DMS 273 (cell line): ENCODE data around the gene SHISA7.

Source experiments
- DNase-seq: peaks from one replicate; lab custom pipeline; 2025; ENCODE audit not compliant: unreplicated experiment; lab: John Stamatoyannopoulos, UW

The SHISA7 gene

DNA sequence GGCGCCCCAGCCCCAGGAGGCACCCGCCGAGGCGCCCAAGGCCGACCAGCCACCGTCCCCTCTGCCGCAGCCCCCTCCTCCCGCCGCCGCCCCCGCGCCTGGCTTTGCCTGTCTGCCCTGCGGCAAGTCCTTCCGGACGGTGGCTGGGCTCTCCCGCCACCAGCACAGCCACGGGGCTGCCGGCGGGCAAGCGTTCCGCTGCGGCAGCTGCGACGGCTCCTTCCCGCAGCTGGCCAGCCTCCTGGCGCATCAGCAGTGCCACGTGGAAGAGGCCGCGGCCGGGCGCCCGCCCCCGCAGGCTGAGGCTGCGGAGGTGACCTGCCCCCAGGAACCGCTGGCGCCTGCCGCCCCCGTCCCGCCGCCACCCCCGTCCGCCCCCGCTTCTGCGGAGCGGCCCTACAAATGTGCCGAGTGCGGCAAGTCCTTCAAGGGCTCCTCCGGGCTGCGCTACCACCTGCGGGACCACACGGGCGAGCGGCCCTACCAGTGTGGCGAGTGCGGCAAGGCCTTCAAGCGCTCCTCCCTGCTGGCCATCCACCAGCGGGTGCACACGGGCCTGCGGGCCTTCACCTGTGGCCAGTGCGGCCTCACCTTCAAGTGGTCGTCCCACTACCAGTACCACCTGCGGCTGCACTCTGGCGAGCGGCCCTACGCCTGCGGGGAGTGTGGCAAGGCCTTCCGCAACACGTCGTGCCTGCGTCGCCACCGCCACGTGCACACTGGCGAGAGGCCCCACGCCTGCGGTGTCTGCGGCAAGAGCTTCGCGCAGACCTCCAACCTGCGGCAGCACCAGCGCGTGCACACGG, 39.3 kb upstream of the SHISA7 start:
- no peak for DNase-seq

DNA sequence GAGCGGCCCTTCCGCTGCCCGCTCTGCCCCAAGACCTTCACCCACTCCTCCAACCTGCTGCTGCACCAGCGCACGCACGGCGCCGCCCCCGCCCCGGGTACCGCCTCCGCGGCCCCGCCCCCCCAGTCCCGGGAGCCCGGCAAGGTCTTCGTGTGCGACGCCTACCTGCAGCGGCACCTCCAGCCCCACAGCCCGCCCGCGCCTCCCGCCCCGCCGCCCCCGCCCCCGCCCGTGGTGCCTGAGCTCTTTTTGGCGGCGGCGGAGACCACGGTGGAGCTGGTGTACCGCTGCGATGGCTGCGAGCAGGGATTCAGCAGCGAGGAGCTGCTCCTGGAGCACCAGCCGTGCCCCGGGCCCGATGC, 38.7 kb upstream of the SHISA7 start:
- no peak for DNase-seq

DNA sequence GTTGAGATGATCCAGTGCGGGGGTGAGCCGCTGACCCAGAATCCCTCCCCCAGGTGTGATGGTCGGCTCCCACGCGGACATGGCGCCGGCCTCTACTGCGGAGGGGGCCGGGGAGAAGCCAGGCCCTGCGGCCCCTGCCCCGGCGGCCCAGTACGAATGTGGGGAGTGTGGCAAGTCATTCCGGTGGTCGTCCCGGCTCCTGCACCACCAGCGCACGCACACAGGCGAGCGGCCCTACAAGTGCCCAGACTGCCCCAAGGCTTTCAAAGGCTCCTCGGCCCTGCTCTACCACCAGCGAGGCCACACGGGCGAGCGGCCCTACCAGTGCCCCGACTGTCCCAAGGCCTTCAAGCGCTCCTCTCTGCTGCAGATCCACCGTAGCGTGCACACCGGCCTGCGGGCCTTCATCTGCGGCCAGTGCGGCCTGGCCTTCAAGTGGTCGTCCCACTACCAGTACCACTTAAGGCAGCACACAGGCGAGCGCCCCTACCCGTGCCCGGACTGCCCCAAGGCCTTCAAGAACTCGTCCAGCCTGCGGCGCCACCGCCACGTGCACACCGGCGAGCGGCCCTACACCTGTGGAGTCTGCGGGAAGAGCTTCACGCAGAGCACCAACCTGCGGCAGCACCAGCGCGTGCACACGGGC, 38.2 kb upstream of the SHISA7 start:
- DNase-seq, result no peak

DNA sequence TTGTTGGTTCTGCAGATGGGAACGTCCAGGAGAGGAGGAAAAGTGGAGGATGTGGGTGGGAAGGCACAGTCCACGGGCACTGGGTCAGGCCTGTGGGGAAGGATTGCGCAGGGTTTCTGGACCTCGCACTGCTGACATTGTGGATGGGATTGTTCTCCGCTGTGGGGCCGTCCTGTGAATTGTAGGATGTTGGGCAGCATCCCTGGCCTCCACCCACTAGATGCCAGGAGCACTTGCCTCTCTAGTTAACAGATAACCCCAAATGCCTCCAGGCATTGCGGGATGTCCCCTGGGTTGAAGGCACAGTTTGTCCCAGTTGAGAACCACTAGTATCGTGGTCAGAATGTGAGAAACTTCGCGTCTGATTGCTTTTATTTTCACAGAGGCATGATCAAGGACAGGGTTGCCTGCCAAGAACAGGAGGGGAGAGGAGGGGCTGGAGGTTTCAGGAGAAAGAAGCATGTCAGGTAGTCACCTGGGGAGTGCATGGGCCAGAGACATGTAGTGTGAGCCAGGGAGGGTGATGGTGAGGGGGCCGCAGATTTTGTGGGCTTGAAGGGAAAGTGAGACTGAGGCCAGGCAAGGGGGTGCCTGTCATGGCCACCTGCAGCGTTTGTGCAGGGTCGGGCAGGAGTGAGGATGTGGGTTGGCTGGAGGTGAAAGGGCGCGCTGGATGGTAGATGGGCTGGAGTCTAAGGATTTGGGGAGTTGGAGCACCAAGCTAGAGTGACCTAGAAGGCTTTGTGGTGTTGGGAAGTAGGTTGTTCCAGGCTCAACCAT, 36.5 kb upstream of the SHISA7 start:
- no peak for DNase-seq

DNA sequence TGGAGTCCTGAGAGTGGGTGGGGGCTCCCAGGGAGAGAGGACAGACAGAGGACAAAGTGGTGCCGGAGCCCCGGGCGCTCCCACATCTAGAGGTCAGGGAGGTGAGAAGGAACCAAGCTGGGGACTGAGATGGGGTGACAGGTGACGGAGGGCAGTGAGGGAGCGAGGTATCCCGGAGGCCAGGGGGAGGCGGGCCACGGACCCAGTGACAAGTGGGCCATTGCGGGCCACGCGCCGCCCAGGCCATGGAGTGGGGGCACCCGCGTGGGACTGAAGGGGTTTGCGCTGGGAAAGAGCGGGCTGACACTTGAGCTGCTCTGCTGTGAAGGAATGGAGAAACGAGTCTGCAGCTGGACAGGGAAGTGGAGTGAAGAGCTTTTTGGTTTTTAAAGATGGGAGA, 35.9 kb upstream of the SHISA7 start:
- no peak for DNase-seq

DNA sequence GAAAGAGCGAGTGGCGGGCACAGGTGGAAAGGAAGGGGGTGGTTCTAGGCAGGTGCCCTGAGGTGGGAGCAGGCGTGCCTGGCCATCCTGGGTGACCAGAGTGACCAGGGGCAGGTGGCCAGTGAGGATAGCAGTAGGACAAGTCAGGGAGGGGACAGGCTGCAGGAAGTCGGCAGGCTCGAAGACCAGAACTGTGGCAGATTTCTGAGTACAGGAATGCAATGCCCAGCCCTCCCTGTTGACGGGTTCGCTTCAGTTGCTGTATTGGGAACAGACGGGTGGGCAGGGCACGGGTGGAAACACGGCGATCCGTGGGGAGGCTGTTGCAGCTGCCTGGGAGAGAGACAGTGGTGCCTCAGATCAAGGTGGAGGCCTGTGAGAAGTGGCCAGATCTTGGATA, 35.3 kb upstream of the SHISA7 start:
- no peak for DNase-seq

DNA sequence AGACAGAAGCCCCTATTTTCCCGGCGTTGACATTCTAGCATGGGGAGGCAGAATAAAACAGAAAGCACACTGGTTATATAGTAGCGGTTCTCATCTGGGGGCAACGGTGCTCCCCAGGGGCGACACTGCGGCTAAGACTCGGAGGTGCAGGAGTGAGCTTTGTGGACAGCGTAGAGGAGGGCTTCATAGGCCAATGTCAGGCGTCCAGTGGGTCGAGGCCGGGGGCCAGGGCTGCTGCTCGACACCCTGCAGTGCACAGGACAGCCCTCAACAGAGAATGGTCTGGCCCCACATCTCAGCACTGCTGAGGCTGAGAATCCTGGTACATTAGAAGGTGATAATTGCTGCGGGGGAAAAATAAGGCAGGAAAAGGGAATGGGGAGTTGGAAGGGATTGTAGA, 34.8 kb upstream of the SHISA7 start:
- DNase-seq, result no peak

DNA sequence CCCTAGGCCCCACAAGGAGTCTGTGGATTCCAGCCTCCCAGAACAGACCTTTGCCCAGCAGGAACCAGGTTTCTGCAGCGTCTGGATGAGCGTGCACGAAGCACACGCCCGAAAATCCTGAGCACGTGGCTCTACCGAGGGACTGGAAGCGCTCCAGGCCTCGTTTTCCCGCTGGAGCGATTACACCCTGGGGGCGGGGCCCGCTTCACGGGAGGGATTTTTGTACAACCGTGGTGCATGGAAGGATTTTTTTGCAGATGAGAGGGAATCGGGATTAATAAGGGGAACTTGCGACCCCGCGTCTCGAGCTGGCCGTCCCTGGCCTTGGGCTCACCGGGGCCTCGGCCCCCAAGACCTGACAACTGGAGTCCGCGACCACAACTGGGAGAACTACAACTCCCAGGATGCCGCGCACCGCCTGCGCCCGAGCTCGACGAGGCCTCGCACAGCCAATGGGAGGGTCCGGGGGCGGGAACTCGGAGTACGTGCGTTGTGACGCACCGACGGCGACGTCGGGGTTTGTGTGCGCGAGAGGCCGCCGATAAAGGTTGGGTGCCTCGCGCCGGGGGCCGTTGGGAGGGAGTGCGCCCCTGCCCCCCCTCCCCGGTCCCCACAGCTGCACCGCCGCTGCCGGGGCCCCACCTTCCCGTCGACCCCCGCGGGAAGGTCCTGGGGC, 33.1 kb upstream of the SHISA7 start, which contains the start of gene ZNF628:
ZNF628 (plus strand) TSS at position 518 of the 676 bp plus-strand sequence. CDS start 3,294 bp downstream, outside the sequence.
- peak; percentile 99 for DNase-seq

DNA sequence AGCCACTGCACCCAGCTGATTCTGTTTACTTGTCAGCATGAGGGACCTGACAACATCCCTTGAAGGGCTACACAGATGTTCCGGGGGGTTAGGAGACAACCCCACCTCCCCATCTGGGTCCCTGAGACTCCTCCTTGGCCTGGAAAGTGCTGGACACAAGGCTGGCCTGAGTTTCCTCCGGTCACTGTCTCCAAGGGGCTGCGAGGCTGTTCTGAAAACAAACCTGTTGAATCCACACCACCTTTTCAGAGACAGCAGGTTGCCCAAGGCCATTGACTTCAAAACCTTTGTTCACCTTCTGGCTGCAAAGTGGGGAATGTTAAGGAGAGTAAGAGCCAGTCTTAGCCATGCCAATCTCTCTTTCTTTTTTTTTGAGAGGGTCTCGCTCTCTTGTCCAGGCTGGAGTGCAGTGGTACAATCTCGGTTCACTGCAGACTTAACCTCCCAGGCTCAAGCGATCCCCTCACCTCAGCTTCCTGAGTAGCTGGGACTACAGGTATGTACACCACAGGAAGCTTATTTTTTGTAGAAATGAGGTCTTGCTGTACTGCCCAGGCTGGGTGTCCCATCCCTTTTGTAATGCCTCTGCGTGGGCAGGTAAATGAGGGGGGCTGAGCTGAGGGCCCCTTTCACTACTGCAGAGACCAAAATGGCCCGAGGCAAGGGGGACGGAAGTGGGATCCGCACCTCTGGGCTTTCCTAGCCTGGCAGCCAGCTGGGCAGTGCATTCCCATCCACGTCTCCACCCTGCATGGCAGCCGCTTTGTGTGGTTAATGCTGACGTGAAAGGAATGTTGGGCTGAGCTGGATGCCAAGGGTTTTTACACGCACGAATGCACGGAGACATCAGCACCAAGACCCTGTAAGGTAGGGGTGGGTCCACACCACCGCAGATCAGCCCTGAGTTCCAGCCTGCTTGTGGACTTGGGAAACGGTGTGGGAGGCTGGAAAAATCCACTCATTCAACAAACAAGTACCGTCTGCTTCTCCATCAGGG, 31.5 kb upstream of the SHISA7 start:
- no peak for DNase-seq

DNA sequence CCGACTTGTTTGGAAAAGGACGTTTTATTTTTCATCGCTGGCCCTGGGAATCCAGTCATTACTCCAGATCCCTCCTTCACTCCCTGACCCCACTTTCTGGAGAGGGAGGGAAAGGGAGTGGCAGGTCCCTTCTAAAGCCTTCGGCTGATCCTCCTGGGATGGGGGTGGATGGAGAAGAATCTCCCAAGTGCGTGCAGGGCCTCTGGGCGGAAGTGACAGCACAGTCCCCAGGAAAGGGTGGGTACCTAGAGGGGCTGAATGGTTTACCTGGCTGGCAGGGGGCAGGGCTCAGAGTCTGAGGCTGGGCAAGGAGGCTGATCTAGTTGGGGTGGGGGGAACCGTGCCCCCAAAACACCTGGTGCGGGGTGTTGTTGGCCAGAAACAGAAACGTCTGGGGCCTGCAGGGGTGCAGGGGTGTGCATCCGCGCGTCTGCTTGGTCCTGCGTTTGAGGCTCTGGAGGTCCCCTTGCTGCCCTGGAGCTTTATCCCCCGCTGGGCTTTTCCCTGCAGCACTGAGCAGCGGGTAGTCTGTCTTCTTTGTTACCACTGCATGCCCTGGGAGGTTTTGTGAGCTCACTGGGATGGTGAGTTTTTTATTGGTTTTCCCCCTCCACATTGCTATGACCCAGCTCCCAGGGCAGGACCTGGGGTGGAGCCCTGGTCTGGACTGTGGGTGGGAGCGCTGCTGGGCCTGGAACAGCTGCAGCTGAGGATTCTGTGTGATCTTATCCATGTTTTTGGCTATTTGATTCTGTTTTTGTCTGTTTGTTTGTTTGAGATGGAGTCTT, 30.3 kb upstream of the SHISA7 start:
- no peak for DNase-seq

DNA sequence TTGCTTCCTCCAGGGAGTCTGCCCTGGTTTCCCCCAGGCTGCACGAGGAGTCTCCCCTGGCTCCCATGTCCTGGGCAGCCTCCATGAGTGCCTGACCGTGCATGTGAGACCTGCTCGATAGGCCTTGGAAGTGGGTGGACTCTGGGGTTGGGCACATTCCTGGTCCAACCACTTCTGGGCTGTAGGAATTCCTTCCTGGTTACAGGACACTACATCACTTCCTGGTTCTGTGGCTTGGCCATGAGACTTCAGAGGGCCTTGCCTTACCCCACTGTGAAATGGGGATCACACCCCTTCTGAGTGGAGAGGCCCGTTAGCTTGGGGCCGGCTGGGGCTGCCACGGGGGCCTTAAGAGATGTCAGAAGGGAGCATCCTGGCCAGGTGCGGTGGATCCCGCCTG, 29.4 kb upstream of the SHISA7 start:
- no peak for DNase-seq

DNA sequence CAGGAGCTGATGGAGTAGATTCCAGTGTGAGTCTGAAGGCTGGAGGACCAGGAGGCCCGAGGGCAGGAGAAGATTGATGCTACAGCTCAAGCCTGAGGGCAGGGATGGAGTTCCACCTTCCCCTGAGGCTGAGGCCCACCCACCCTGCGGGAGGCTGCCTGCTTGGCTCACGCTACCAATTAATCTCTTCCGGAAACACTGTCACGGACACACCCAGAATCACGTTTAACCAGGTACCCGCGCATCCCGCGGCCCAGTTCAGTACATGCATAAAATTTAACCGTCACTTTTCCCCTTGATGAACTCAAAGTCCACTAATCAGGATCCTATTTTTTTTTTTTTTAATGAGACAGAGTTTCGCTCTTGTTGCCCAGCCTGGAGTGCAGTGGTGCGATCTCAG, 28.2 kb upstream of the SHISA7 start:
- no peak for DNase-seq

DNA sequence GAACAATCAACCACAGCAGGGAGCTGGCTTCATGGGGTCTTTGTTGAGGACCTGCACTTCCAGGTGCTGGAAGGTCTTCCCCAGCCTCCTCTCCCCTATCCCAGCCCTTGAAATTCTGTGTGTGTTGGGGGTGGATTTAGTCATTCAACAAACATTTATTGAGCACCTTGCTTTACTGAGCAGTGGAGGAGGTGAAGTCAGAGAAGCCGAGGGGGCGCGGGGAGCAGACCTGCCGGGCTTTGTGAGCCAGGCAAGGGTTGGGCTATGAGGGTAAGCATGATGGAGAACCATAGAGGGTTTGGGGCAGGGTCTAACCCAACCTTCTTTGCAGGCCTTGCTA, 24.9 kb upstream of the SHISA7 start:
- DNase-seq, result no peak

DNA sequence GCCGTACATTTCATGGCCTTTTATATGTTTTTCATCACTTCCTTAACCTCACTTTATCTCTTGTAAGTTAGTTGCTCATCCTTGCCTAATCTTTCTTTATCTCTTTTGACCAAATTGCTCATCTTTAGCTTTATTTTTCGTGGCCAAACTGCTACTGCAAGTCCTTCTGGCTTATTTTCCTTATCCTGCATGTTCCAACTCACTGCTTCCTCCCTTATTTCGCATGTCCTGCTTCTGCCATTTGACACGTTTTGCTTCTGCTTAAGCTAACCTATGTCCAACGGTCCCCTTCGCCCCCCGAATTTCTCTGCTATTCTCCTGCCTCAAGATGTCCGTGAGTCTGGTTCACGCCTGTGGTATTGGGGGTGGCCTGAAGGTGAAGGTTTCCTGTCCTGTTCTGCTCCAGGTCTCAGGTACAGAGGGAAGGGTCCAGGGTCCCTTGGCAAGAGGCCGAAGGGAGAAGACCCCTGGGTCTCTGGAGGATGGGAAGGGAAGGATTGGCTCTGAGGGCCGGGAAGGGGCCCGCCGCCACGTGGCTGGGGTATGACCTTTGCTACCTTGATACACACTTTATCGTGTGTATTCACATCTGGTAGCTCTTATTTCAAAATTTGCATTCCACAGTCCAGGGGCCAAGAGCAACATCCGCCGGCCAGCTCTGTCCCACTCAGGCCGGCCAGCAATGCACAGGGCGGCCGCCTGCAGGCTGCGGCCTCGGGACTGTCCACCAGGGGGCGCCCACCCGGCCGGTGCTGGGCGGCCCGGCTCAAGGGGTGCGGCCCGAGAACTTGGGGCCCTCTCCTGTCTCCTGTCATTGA, 24.3 kb upstream of the SHISA7 start:
- peak; percentile 64 for DNase-seq

DNA sequence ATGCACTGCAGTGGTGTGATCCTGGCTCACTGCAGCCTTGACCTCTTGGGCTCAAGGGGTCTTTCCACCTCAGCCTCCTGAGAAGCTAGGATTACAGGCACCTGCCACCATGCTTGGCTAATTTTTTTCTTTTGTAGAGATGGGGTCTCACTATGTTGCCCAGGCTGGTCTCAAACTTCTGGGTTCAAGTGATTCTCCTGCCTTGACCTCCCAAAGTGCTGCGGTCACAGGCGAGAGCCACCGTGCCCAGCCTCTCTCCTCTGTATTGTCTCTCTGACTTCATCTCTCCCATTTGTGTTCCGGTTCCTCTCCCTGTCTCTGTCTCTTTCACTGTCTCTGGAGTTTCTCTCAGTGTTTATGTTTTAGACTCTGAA, 23.1 kb upstream of the SHISA7 start:
- no peak for DNase-seq

DNA sequence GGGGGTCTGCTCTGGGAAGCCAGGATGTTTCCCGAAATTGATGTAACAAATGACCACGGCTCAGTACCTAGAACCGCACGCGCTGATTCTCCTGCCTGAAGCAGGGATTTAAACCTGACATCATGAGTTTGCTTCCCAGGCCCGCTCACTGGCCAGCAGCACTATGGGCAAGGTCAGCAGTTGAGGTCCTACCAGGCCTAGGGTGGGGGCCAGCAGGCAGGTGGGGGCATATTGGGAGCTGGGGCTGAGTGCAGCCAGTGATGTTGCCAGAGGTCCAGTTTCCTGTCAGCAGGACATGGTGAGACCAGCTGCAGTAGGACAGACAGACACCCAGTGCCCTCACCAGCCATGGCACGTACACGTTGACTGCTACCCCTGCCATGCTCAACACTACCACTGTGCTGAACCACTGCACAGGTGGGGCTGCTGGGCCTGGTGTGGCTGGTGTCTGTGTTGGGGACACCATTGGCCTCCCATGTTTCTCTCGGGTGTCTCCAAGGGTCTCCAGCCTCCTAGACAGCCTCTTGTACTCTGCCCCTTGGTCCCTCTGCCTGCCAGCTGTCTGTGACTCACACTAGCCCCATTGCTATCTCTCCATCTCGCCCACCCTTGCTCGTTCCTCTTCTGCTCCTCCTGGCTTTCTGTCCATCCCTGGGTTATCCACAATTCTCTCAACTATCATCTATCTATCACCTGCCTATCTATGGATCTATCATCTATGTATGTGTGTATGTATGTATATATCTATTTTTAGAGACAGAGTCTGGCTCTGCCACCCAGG, 22.6 kb upstream of the SHISA7 start:
- DNase-seq, result no peak

DNA sequence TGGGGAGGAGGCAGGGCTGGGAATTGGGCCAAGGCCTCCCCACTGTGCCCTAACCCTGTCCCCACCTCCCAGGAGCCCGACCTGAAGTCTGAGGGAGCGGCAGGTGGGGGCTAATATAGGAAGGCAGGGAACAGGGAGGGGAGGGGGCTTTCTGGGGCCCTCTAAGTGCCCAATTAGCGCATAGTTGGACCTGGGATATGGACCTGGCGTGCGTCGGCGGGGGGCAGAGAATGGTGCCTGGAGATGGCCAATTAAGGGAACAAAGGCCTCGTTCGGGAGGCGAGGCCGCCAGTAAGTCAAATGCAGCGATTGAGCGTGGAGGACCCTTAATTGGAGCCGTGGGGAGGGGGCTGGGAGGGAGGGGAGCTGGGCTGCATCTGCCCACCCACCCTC, 21.6 kb upstream of the SHISA7 start, which contains the start of gene C19orf85:
C19orf85 (minus strand) TSS at position 90 of the 393 bp plus-strand sequence. CDS start 197 bp downstream, outside the sequence.
- DNase-seq, result no peak
